Hepatocyte (in vitro differentiated cells): ENCODE measurements around the gene C1orf116. TPM values are rescaled to one million over a fixed set of nuclear protein-coding genes. Genes with fewer than 3 reads are reported as not detected.

ENCODE experiments used
- DNase-seq: peaks from one replicate; pipeline ENCODE4 v3.0.0-alpha.2; 2016; ENCODE audit warnings: low spot score
- H2AFZ ChIP-seq: fragments of 200-600 bp; sonication (generic); 2 replicates; pipeline ENCODE4 v1.6.0; 2016; ENCODE audit warnings: antibody characterized with exemption, mild to moderate bottlenecking
- H3K27ac ChIP-seq: fragments of 200-600 bp; sonication (generic); 2 replicates; pipeline ENCODE4 v1.5.1; 2016; ENCODE audit warnings: mild to moderate bottlenecking
- H3K27me3 ChIP-seq: fragments of 200-600 bp; sonication (generic); 2 replicates; pipeline ENCODE4 v1.6.1; 2016
- H3K36me3 ChIP-seq: fragments of 200-600 bp; sonication (generic); replicated peaks from 2 replicates; pipeline ENCODE4 v1.5.1; 2016; ENCODE audit warnings: low read depth; ENCODE audit not compliant: insufficient read depth
- H3K4me1 ChIP-seq: fragments of 200-600 bp; sonication (generic); 2 replicates; pipeline ENCODE4 v1.5.1; 2016; ENCODE audit warnings: mild to moderate bottlenecking, moderate library complexity; ENCODE audit not compliant: insufficient read depth
- H3K4me2 ChIP-seq: fragments of 200-600 bp; sonication (generic); 2 replicates; pipeline ENCODE4 v1.6.0; 2016
- H3K4me3 ChIP-seq: fragments of 200-600 bp; sonication (generic); 2 replicates; pipeline ENCODE4 v1.5.1; 2016; ENCODE audit warnings: mild to moderate bottlenecking
- H3K79me2 ChIP-seq: fragments of 200-600 bp; sonication (generic); 2 replicates; pipeline ENCODE4 v1.6.0; 2017; ENCODE audit warnings: mild to moderate bottlenecking
- H3K9me2 ChIP-seq: fragments of 200-600 bp; sonication (generic); replicated peaks from 2 replicates; pipeline ENCODE4 v1.6.0; 2017; ENCODE audit warnings: mild to moderate bottlenecking; ENCODE audit not compliant: insufficient read depth
- H3K9me3 ChIP-seq: fragments of 200-600 bp; sonication (generic); 2 replicates; pipeline ENCODE4 v1.5.1; 2016; ENCODE audit warnings: low read depth, mild to moderate bottlenecking
- H4K20me1 ChIP-seq: fragments of 200-600 bp; sonication (generic); 2 replicates; pipeline ENCODE4 v1.6.0; 2016; ENCODE audit warnings: mild to moderate bottlenecking; ENCODE audit not compliant: insufficient read depth, poor library complexity, severe bottlenecking
- CTCF ChIP-seq: fragments of 200-600 bp; sonication (generic); IDR thresholded peaks from 2 replicates; pipeline ENCODE4 v1.5.1; 2016; ENCODE audit warnings: antibody characterized with exemption, mild to moderate bottlenecking; ENCODE audit not compliant: poor library complexity
- EZH2 ChIP-seq: fragments of 200-600 bp; sonication (generic); IDR thresholded peaks from 2 replicates; pipeline ENCODE4 v1.6.1; 2016; ENCODE audit warnings: antibody characterized with exemption, mild to moderate bottlenecking, borderline replicate concordance
- EZH2phosphoT487 ChIP-seq: fragments of 200-600 bp; sonication (generic); IDR thresholded peaks from one replicate; pipeline ENCODE4 v1.6.1; 2018; ENCODE audit warnings: antibody characterized with exemption, mild to moderate bottlenecking, low read depth, moderate library complexity; ENCODE audit not compliant: unreplicated experiment, severe bottlenecking
- WGBS: methylation state at CpG from one replicate; pipeline ENCODE4 v1.1.6; 2016; ENCODE audit warnings: low lambda C conversion rate; ENCODE audit errors: missing lambda C conversion rate; 5-methylcytosine and 5-hydroxymethylcytosine counted together
- polyA plus RNA-seq: library from polyadenylated mRNA; unstranded; fragments of >200 nt; fragmentation: Nextera tagmentation; extraction: Ambion mirVana; gene quantifications from 2 replicates; pipeline ENCODE4 v1.2.1, GENCODE V29; 2016
- total RNA-seq: library from RNA; depleted of rRNA; stranded (reverse); fragments of >200 nt; gene quantifications from 2 replicates; pipeline ENCODE4 v1.2.3, GENCODE V29; 2014

The C1orf116 gene
- total and polyA plus RNA-seq, 2 experiments from 2014 or later, result 15.7 to 18.3 TPM

DNA sequence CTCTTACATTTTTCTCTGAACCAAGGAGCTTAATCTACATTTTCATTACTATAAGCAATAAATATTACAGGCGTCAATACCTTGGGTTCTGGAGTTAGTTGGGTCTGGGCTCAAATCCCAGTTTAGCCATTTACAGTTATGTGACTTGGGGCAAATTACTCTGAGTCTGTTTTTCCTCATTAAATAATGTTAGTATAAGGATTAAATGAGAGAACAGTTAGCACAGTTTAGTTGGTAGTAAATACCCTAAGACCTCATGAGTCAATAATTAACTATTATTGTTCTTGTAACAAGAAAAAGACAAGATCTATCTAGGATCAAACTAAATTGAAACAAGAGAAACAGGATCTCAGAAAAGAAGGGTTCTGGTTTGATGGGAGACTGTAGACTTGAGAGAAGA, 4.6 kb downstream of the C1orf116 start:
- H3K9me3 ChIP-seq, result no peaks in the 10 kb centered on the region
- no peaks in the 10 kb centered on the region for H3K27me3 ChIP-seq
- peaks cover 22% of the 10 kb centered on the region for H3K79me2 ChIP-seq
- TF ChIP-seq CTCF (no peak), EZH2phosphoT487 (no peak), EZH2 (no peak)
- H2AFZ ChIP-seq, result no peak overlapping the region
- H3K27ac ChIP-seq, result peak overlapping the region; percentile 100
- 64% methylated on average over 1 of the region's 1 CpG for WGBS
- DNase-seq, result no peak
- no peaks in the 10 kb centered on the region for H3K9me2 ChIP-seq
- H3K4me2 ChIP-seq, result peak overlapping the region; percentile 77
- H3K4me3 ChIP-seq, result no peak overlapping the region
- H4K20me1 ChIP-seq, result no peaks in the 10 kb centered on the region
- H3K36me3 ChIP-seq, result no peaks in the 10 kb centered on the region
- peaks cover 54% of the 10 kb centered on the region for H3K4me1 ChIP-seq

- Histone ChIP-seq H3K79me2 (peaks cover 22% of the 10 kb centered on the region), H3K4me2 (peak overlapping the region; percentile 77)
These were observed 5.3 kb downstream of the C1orf116 start for GRCh38 chr1:207027206-207027777.

DNA sequence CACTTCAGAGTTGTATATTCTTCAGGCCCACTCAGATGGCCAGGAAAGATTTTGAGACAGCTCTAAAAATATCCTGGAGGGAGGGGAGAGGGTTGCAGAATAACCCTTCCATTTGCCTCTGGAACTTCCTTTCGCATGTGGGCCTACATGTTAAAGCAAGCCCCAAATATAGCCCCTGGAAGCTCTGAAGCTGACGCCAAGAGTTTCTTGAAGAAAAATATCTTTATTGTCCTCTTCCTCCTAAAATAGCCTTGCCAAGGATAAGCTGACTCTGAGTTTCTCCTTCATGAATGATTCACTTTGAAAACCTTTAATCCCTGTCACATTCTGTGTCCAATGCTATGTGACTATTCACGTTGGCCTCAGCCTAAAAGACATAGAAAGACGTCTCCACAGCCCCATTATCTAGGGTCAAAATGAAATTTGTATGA, 6.4 kb downstream of the C1orf116 start:
- Histone ChIP-seq H3K27ac (peak overlapping the region; percentile 100), H4K20me1 (no peaks in the 10 kb centered on the region), H2AFZ (no peak overlapping the region), H3K4me2 (peak overlapping the region; percentile 77), H3K79me2 (peaks cover 19% of the 10 kb centered on the region), H3K36me3 (no peaks in the 10 kb centered on the region), H3K4me3 (no peak overlapping the region), H3K4me1 (peaks cover 56% of the 10 kb centered on the region), H3K9me3 (no peaks in the 10 kb centered on the region), H3K9me2 (no peaks in the 10 kb centered on the region), H3K27me3 (no peaks in the 10 kb centered on the region)
- 51% methylated on average over 4 of the region's 4 CpGs for WGBS
- TF ChIP-seq CTCF (no peak), EZH2phosphoT487 (no peak), EZH2 (no peak)
- DNase-seq, result no peak

More at GRCh38 chr1:207027206-207027777, 5.3 kb downstream of the C1orf116 start:
- no peaks in the 10 kb centered on the region for H3K9me2 ChIP-seq
- peaks cover 54% of the 10 kb centered on the region for H3K4me1 ChIP-seq
- no peak overlapping the region for H2AFZ ChIP-seq
- H3K4me3 ChIP-seq, result no peak overlapping the region
- peak overlapping the region; percentile 100 for H3K27ac ChIP-seq
- TF ChIP-seq CTCF (no peak), EZH2phosphoT487 (no peak), EZH2 (no peak)
- no peaks in the 10 kb centered on the region for H4K20me1 ChIP-seq
- H3K27me3 ChIP-seq, result no peaks in the 10 kb centered on the region
- DNase-seq, result peak; percentile 63
- H3K9me3 ChIP-seq, result no peaks in the 10 kb centered on the region
- H3K36me3 ChIP-seq, result no peaks in the 10 kb centered on the region
- 80% methylated on average over 18 of the region's 18 CpGs for WGBS
